RPMI8226 (cell line): ENCODE data around the gene RANBP10.
"Not testable (repeated sequence)": the region's sequence is repeated elsewhere in the genome, so short reads cannot be mapped to it uniquely, and the experiment has no call there.

ENCODE experiments used
- DNase-seq: peaks from one replicate; pipeline ENCODE4 v3.0.0-alpha.2; 2015

RANBP10 gene

GRCh38 chr16:67806428-67807147 lies at the start of gene RANBP10, which contains the start of gene TSNAXIP1:
TSS of gene RANBP10 (minus strand) at chr16:67806560. CDS start at chr16:67806536, 24 bp downstream.
TSS of gene TSNAXIP1 (plus strand) at chr16:67806889. CDS start at chr16:67807150, 261 bp downstream.
- DNase-seq, result peak; percentile 99

GRCh38 chr16:67855789-67856188 lies 49.4 kb upstream of the RANBP10 start:
- no peak for DNase-seq

- no peak for DNase-seq
Measured at GRCh38 chr16:67853670-67854069, 47.3 kb upstream of the RANBP10 start.

- no peak for DNase-seq
Measured at GRCh38 chr16:67848118-67848517, 41.8 kb upstream of the RANBP10 start.

- DNase-seq, result peak; percentile 84
Measured at GRCh38 chr16:67847064-67847861, 40.9 kb upstream of the RANBP10 start, which contains the start of gene CENPT. TSS of gene CENPT (minus strand) at chr16:67847693. CDS start at chr16:67833859, 13,834 bp downstream.

- DNase-seq, result peak; percentile 99
Measured at GRCh38 chr16:67846320-67847063, 40.1 kb upstream of the RANBP10 start, which contains the start of gene NUTF2. TSS of gene NUTF2 (plus strand) at chr16:67846933. CDS start at chr16:67865131, 18,198 bp downstream.

GRCh38 chr16:67846063-67846319 lies 39.6 kb upstream of the RANBP10 start:
- DNase-seq, result peak; percentile 20

GRCh38 chr16:67845291-67846062 lies 39.1 kb upstream of the RANBP10 start:
- DNase-seq, result no peak

- no peak for DNase-seq
Measured at GRCh38 chr16:67844497-67844896, 38.1 kb upstream of the RANBP10 start.

GRCh38 chr16:67843343-67843765 lies 37.0 kb upstream of the RANBP10 start:
- DNase-seq, result peak; percentile 63

GRCh38 chr16:67842509-67843342 lies 36.4 kb upstream of the RANBP10 start:
- DNase-seq, result peak; percentile 80

- DNase-seq, result peak; percentile 99
Measured at GRCh38 chr16:67841816-67842508, 35.6 kb upstream of the RANBP10 start, which contains the start of gene THAP11. TSS of gene THAP11 (plus strand) at chr16:67842320. CDS start at chr16:67842555, 235 bp downstream.

GRCh38 chr16:67841198-67841815 lies 34.9 kb upstream of the RANBP10 start:
- DNase-seq, result no peak

- no peak for DNase-seq
Measured at GRCh38 chr16:67837811-67838210, 31.5 kb upstream of the RANBP10 start.

GRCh38 chr16:67837190-67837589 lies 30.8 kb upstream of the RANBP10 start:
- DNase-seq, result not testable (repeated sequence)

- DNase-seq, result no peak
Measured at GRCh38 chr16:67834242-67834614, 27.9 kb upstream of the RANBP10 start.

GRCh38 chr16:67833415-67834241 lies 27.3 kb upstream of the RANBP10 start:
- DNase-seq, result peak; percentile 97

- no peak for DNase-seq
Measured at GRCh38 chr16:67833030-67833414, 26.7 kb upstream of the RANBP10 start.

GRCh38 chr16:67828651-67829050 lies 22.3 kb upstream of the RANBP10 start:
- DNase-seq, result no peak
